ENCODE measurements around the gene PNPLA3.
"Not testable (repeated sequence)": the region's sequence is repeated elsewhere in the genome, so short reads cannot be mapped to it uniquely, and the experiment has no call there.

Gene PNPLA3

DNA sequence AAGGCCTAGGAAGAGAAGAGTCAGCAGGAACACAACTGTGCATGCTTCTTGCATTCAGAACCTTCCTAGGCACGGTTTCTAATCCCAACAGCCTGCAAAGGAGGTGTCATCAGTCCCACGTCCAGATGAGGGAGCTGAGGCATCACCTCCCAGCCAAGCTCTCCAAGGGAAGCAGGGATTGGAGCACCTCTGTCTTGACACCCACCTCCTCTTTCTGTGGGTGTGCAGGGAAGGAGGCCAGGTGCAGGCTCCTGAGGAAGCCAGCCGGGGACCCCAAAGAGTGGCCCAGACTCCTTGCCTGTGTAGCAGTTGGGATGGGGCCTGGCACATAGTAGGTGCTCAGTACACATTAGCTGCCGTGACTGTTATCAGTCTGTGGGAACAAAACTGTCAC, 33.7 kb upstream of the PNPLA3 start:
- DNase-seq = no peak

DNA sequence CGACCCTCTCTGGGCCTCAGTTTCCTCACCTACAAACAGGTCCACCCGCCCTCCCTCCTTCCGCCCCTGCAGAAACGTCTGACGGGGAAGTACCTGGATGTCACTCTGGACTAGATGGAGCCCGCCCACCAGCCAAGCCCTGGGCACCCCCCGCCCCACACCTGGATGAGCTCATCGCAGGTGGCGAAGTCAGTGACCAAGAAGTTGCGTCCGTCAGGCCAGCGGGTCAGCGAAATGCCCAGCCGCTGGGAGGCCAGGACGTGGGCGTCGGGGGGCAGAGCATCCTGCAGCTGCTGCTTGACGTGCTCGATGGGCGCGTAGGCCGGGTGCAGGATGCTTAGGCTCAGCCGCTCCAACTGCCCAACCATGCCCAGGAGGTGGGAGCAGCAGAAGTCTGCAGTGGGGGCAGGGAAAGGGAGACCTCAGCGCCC, 32.7 kb upstream of the PNPLA3 start:
- DNase-seq = no peak

DNA sequence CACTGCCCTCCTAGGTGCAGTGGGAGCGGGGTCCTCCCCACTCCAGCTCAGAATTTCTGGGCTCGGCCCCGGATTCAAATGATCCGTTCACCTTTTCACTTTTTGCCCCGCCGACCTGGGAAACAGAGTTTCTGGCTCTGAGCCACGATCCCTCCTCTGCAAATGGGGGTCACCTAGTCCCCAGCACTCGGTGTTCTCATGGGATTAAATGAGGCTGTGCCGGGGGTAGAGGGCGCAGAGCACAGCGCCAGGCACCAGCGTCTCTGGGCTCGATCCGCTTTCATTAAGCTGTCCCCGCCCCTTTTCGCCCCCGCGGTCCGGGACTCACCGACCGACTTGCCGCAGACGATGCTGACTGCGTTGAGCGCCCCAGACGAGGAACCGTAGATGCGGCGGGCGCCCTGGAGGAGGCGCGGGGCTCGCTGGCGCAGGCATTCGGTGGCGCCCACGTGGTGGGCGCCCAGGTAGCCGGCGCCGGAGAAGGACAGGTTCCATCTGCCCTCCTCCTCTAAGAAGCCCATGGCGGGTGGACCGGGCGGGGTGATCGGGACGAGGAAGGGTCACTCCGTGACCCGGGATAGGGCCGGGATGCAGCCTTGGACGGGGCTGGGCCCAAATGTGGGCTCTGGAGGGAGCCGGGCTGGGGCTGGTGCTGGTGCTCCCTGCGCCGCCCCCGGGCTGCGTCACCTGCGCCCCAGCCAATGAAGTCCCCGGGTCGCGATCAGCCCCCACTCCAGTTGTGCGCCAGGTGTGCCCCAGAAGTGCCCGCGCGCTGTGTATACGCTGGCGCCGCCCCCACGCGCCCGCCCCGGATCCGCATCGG, 32.0 kb upstream of the PNPLA3 start, which contains the start of gene PNPLA5:
Gene PNPLA5, minus strand, starts transcription at position 654 of the 823 bp plus-strand sequence. Its CDS starts 133 bp downstream, at position 521.
- DNase-seq = peak in 1 of 2 donors; percentile 27

DNA sequence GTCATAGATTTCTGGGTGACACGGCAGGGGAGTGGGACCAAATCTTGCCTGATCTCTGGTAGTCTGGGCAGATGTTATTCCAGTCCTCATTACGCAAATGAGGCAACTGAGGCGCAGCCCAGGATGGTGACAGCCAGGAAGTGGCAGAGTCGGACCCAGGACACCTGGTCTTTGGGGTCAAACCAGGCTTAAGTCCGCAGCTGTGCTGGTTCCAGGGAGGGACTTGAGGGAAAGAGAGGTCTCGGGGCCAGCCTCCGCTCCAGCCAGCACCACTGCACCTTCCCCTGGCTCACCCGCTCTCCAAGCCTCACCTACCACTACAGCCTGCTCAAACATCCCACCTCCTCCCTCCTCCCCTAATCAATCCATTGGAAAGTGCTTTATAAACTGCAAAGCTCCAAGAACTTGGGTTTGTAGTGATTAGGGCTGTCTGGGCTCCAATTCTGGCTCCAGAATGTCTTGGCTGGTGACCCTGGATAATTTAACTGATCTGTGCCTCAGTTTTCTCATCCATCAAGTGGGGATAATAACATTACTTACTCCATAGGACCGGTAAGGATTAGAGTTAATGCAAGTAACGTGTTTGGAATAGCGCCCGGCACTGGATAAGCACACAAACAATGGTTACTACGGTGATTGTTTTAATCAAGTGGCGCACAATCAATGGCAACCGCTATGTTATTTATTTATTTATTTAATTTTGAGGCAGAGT, 31.3 kb upstream of the PNPLA3 start:
- no peak for DNase-seq

DNA sequence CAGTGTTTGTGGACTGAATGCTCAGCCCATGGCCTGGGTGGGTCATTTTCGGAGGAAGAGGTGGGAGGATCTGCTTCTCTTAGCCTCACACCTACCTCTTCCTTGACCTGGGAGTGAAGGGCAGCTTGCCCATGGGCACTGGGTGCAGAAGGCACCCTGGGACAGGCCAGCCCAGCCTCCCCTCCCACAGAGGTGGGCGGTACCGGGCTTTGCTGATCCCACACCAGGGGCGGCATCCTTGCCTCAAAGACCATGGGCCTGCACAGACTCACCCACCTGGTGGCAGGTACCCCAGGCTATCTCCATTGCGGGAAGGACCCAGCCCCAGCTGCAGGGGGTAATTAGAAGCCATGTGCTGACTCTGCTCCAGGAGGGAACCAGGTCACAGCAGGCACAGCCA, 30.3 kb upstream of the PNPLA3 start:
- DNase-seq = no peak

DNA sequence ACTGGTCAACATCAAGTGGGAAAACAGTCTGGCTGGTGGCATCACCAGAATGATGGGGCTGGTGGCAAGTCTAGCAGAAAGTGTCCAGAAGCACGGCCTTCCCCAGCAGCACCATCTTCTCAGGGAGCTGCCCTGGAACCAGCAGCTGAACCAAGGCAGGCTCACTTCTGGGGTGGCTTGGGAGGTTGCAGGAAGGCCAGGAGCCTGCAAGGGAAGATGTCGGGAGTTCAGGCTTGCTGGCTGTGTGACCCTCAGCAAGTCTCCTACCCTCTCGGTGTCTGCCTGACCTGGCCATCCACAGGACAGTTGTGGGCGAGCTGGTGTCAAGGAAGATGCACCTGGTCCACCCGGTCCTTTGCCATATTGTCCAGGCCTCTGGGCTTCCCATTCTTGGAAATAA, 29.5 kb upstream of the PNPLA3 start:
- no peak for DNase-seq

DNA sequence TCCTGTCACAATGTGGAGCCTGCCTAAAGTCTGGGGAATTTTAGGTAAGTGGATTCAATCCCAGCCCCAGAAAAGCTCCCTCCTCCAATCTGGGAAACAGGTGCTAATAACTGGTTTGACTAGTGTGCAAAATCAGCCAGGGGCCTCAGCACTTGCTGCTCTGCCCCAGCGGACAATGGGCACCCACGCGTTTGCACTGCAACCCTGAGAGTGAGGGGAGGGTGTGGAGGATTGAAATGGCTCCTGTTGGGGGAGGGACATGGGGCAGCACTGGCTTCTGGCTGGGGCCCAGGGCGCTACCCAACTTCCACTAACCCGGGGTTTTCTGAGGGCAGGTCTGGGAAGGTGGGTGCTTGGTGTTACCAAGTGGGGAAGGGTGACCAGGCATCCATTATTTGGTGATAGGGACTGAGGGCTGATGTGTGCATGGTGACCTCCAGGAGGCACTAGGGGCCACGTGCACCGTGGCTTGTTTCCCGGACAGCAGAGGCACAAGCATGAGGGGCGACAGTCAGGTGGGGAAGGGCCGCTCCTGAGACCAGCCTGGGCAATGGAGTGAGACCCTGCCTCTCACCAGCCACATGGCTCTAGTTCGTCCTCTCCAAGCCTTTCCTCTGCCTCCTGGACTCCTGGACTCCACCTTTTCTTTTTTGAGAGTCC, 27.5 kb upstream of the PNPLA3 start:
- no peak for DNase-seq

DNA sequence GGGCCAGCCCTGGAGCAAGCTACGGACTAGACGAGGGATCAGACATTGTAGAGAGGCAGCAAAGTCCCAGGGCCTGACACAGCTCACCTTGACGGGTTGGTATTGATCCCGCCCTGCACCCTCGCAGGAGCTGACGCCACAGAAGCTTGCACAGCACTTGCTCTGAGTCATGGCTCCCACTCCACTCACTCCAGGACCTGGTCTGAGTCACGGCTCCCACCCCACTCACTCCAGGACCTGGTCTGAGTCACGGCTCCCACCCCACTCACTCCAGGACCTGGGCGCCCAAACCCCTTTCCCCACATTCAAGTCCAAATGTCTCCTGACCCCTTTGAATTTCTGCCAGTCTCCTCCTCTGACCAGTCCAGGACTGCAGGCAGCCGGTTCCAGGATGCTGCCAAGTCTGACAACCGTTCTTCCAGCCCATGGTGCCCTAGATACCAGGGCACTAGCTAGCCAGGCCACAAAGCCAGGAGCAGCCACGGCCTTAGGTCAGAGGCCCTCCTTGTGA, 25.8 kb upstream of the PNPLA3 start:
- DNase-seq = peak in 1 of 2 donors; percentile 11

DNA sequence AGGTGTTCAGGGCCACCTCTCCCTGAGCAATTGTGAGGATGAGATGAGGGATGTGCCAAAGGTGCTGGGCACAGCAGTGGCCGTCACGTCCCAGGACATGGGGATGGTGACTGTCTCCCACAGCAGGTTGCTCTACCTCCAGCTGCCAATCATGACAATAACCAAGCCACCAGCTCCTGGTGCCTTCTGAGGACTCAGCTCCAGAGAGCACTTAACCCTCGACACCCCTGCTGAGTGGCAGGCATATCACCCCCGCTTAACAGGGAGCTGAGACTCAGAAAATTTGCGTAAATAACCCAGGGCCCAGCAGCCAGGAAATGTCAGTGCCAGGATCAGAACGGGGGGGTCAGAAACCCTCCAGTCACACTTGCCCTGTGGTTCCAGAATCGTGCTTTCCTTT, 23.4 kb upstream of the PNPLA3 start:
- no peak for DNase-seq

DNA sequence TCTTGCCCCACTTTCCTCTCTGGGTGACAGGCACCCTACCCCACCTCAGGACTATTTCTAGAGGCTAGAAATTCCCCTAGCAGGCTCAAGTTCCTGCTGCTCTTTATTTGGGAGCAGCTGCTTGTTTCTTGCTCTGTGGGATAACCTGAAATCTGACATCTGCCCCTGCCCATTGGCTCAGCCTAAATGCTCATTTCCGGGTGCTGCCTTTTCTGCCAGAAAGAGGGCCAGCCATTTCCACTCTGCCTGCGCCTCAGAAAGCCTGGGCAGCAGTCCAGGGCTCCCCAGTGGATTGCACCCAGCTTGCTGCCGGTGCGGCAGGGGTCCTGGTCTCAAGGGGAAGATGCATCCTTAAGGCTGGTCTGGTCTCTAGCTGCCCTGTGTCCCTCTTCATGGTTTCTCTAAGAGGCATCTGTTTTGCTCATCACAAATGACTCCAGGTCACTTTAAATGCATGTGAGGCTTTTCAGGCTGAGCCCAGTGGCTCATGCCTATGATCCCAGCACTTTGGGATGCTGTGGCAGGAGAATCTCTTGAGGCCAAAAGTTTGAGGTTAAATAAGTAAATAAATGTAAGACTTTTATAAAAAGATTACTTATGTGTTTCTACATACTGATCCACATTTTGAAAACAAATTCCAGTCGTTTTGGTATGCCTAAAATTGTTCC, 21.5 kb upstream of the PNPLA3 start:
- DNase-seq = no peak

DNA sequence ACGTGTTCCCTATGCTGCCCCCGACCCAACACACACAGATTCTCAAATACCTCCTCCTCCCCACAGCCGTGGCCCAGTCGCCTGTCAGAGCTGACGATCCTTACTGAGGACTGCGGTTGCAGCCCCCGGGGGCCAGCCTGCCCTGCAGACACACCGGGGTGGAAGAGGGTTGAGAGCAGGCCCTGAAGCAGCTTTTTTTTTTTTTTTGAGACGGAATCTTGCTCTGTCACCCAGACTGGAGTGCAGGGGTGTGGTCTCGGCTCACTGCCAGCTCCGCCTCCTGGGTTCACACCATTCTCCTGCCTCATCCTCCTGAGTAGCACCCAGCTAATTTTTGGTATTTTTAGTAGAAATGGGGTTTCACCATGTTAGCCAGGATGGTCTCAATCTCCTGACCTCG, 20.6 kb upstream of the PNPLA3 start:
- DNase-seq = not testable (repeated sequence)

DNA sequence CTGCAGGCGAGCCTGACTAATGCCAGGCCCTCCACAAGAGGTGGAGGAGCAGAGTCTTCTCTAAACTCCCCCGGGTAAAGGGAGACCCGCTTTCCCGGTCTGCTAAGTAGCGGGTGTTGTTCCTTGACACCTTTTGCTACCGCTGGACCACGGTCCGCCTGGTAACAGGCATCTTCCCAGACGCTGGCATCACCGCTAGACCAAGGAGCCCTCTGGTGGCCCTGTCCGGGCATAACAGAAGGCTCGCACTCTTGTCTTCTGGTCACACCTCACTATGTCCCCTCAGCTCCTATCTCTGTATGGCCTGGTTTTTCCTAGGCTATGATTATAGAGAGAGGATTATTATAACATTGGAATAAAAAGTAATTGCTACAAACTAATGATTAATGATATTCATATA, 19.2 kb upstream of the PNPLA3 start:
- not testable (repeated sequence) for DNase-seq

DNA sequence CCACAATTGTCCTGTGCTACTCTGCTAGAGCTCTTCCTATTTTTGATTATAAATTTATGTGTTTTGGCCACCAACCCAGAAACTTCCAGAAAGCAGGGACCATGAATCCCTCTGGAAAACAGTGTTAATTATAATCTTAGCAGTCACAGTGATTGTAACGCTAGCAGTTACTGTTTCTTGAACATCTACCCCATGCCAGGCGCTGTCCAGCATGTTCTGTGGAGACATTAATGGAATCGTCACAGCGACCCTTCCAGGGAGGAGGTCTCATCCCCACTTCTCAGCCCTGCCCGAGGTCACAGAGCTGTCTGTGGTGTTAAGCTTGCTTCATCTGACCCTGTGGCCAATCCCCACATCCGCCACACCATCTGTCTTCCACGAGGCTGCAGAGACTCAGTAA, 17.9 kb upstream of the PNPLA3 start:
- DNase-seq = no peak

DNA sequence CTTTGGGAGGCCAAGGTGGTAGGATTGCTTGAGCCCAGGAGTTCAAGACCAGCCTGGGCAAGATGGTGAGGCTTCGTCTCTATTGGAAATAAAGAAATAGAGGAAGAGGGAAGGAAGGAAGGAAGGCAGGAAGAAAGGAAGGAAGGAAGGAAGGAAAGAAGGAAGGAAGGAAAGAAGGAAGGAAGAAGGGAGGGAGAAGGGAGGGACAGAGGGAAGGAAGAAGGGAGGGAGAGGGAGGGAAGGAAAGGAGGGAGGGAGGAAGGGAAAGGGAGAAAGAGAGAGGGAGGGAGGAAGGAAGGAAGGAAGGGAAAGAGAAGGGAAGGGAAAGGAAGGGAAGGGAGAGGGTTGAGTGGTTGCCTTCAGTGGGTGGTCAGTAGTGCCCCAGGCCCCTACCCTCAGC, 13.9 kb upstream of the PNPLA3 start:
- DNase-seq = no peak

DNA sequence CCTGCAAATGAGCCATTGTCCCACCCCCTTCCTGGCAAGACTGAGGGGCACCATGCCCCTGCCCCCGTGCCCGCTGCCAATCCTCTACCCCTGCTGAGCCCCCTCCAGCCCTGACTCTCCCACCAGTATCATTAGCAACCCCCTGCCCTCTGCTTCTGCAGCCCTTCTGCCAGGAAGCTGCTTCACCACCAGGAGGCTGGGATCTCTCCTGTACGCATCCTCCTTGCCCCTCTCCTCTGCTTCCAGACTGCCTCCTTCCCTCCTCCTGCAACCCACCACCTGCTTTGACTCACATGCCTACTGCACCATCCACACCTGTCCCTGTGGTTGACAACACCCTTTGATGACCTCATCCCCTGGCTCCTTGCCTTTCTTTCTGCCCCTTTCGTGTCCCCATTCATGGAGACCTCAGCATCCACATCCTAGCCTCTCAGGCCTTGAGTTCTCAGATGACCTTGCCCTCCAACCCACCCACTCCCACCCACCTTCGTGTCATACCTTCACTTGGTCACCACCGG, 13.4 kb upstream of the PNPLA3 start:
- DNase-seq = no peak

DNA sequence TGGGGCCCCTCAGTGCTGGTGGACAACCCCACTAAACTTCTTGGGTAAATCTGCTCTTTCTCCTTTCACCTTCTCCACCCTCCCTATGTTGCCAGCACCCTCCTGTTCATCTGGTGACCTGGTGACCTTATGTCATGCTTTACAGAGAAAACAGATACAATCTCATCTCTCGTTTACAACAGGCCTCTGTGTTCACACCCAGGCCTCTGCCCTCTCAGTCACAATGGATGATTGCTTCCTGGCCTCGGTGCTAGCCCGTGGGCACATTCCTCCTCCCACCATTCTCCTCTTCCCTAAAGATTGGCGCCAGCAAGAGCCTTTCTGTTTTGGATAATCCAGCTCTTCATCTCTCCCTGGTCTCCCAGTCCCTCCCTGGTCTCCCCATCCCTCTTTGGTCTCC, 12.3 kb upstream of the PNPLA3 start:
- DNase-seq = peak in 1 of 2 donors; percentile 21

DNA sequence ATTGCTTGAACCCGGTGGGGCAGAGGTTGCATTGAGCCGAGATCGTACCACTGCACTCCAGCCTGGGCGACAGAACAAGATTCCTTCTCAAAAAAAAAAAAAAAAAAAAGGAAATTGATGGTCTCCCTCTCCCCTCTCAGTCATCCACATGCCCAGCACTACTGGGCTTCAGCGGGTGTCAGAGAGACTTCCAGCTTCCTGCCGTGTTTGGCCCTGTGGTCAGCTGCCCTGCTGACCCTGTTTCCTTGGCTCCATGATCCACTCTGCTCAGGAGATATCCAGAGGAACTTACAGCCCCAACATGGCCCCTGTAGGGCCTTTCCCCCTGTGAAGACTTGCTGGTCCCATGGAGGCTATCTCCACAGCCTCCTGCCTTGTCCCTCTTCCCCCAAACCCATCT, 6.1 kb upstream of the PNPLA3 start:
- peak in 1 of 2 donors; percentile 52 for DNase-seq

DNA sequence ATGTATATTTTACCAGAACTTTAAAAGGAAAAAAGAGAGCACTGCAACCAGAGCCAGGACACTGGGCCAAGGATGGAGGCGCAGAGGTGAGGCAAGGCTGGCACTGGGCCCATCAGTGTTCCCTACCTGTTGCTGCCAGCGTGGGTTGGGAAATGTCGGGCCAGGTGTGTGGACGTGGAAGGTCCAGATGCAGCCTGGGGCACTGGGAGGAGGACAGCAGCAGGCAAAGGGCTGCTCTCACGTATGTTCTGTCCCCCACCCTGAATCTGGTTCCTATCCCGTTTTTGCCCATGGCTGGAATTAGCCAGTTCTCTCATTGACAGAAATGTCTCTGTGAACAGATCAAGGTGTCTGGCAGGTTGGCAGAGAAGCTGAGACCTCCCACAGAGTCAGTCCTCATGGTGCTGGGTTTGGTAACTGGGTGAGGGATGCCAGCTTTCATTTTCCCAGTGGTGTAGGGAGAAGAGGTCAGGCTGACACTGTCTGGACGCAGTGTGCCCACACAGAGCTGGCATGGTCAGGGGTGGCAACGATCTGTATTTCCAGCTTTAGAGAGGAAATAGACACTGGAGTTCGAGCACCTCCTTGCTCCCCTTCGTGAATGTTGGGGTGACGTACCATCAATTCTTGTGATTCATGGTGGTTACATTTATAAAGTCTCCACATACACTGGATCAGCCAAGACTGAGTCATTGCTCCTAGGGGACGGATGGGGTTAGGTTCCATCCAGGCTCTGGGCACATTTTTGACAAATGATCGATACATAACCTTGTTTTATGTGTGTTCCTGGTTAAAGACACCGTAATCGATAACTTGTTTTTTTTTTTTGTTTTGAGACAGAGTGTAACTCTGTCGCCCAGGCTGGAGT, 4.3 kb upstream of the PNPLA3 start:
- DNase-seq = no peak

DNA sequence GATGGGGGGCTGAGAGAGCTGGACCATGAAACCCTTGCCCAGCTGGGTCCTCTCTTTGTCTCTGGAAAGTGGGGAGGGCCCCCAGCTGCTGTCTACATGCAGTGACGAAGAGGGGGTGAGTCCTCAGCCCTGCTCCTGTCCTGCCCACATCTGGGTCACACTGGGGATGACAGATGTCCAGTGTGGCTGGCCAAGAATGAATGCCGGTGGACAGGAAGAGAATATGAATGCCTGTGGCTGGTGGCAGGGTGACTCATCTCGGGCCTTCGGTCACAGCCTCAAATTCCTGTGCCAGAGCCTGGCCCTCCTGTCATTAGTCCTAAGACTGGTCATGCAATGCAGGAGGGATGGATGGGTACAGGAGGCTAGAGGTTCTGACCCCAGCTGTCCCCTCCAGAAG, 2.2 kb upstream of the PNPLA3 start:
- peak in 1 of 2 donors; percentile 44 for DNase-seq

DNA sequence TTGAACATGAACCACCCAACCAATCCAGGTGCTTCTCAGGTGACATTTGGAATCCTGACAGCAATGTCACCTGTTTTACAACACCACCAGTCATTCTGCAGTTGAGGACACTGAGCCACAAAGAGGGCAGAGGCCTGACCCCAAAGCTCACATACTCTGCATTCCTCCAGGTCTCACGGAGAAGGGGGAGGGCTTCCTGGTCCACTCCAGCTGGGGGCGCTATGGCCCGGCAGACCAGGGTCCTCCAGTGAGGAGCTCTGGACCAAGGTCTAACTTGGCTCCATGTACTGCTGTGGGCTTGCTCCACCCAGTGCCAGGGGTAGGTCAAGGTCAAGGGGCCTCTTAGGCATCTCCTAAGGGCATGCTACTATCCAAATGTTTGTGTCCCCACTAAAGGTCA, 1.5 kb upstream of the PNPLA3 start:
- DNase-seq = no peak

DNA sequence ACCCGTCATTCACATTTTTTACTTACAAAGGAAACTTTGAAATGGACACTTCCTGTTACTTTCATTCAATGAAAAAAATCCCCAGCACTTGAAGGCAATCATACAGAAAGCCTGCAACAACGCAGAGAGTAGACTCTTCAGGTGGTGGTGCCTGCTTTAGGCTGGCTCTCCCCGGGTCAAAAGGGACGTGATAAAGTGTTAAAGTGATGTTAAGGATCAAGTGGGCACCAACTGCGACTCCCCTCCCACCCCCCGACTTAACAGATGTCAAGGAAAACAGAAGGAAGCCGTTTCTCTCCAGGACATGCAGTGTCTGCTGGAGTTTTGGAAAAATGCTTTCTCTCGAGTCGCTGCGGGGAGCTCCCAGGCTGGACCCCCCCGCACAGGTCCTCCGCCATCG, 414 bp upstream of the PNPLA3 start:
- peak in 1 of 2 donors; percentile 22 for DNase-seq

Measured in inflammatory macrophage (primary cell).